A549 (cell line): ENCODE measurements around the gene PARD3B. TPM values are rescaled to one million over a fixed set of nuclear protein-coding genes. Genes with fewer than 3 reads are reported as not detected.

ENCODE experiments used
- ATAC-seq, 2 experiments: fragments of 200-7000 bp in 1 of 2; fragments of >200 bp in 1 of 2; cut with Nextera tagmentation in 1 of 2; cut with Tn5 transposase in 1 of 2; 3 replicates each; pipeline versions ENCODE4 v1.8.0 to v1.9.1; 2018 to 2020; ENCODE audit warnings: mild to moderate bottlenecking in 1 of 2, moderate library complexity in 1 of 2
- CTCF ChIA-PET: fragments of 300-600 bp; sonication (Branson Sonifier 250); formaldehyde crosslinking; extraction: SDS; loops from one replicate; lab custom pipeline; 2021; ENCODE audit warnings: antibody characterized with exemption, inconsistent platforms; lab: Yijun Ruan, JAX
- POLR2A ChIA-PET: fragments of 350-600 bp; formaldehyde crosslinking; extraction: SDS; loops from one replicate; lab custom pipeline; 2021; ENCODE audit warnings: antibody characterized with exemption, inconsistent platforms; lab: Yijun Ruan, JAX
- DNase-seq, 2 experiments: peaks; one replicate each; pipeline versions ENCODE4 v3.0.0 to v3.0.0-alpha.2; 2011 to 2016; ENCODE audit warnings: low read depth in 1 of 2, low spot score in 1 of 2
- FAIRE-seq: peaks from 2 replicates; lab custom pipeline; 2011; peaks lifted over from hg19 to GRCh38; lab: Jason Lieb, UNC
- H3K27ac ChIP-seq, 2 experiments: fragments of >200 bp; sonication (Bioruptor Twin); formaldehyde crosslinking; 3 replicates each; pipeline ENCODE4 v1.5.1; 2016 to 2017
- H3K4me1 ChIP-seq: fragments of >200 bp; sonication (Bioruptor Twin); formaldehyde crosslinking; 3 replicates; pipeline ENCODE4 v1.6.1; 2016
- H3K4me2 ChIP-seq: fragments of >200 bp; sonication (Bioruptor Twin); formaldehyde crosslinking; 3 replicates; pipeline ENCODE4 v1.6.1; 2016
- H3K4me3 ChIP-seq: fragments of >200 bp; sonication (Bioruptor Twin); formaldehyde crosslinking; 3 replicates; pipeline ENCODE4 v1.5.1; 2016
- H3K9me3 ChIP-seq: fragments of >200 bp; sonication (Bioruptor Twin); formaldehyde crosslinking; 3 replicates; pipeline ENCODE4 v1.6.1; 2016
- BHLHE40 ChIP-seq: IDR thresholded peaks from 2 replicates; pipeline ENCODE4 v1.6.1; 2012; ENCODE audit warnings: low read depth, low read length, inconsistent platforms
- EP300 ChIP-seq, 2 experiments: fragments of >200 bp; sonication (Bioruptor Twin); formaldehyde crosslinking; IDR thresholded peaks; 2 replicates in 1 of 2; 3 replicates in 1 of 2; pipeline ENCODE4 v1.6.1; 2016 to 2017
- FOSB ChIP-seq: fragments of 250-450 bp; sonication (Bioruptor Pico); IDR thresholded peaks from 2 replicates; pipeline ENCODE4 v1.5.0; 2020; ENCODE audit warnings: mild to moderate bottlenecking, moderate library complexity
- FOSL2 ChIP-seq, 2 experiments: fragments of 450-650 bp in 1 of 2; fragments of >200 bp in 1 of 2; sonication (Bioruptor Twin) in 1 of 2; formaldehyde crosslinking; IDR thresholded peaks; 2 replicates each; pipeline versions ENCODE4 v1.5.0 to v1.6.1; 2016 to 2020; ENCODE audit warnings: mild to moderate bottlenecking in 1 of 2, moderate library complexity in 1 of 2
- GATA3 ChIP-seq: IDR thresholded peaks from 2 replicates; pipeline ENCODE4 v1.6.1; 2012; ENCODE audit warnings: borderline replicate concordance
- HEYL ChIP-seq: fragments of 250-450 bp; sonication (Bioruptor Pico); IDR thresholded peaks from 2 replicates; pipeline ENCODE4 v1.8.0; 2021; ENCODE audit warnings: mild to moderate bottlenecking, moderate library complexity
- HMGXB4 ChIP-seq: fragments of 250-450 bp; sonication (Bioruptor Pico); IDR thresholded peaks from 2 replicates; pipeline ENCODE4 v1.5.0; 2021; ENCODE audit warnings: mild to moderate bottlenecking, moderate library complexity, borderline replicate concordance
- JUN ChIP-seq, 2 experiments: fragments of >200 bp; sonication (Bioruptor Twin); formaldehyde crosslinking; IDR thresholded peaks; 2 replicates in 1 of 2; 3 replicates in 1 of 2; pipeline ENCODE4 v1.6.1; 2016 to 2017
- JUNB ChIP-seq: fragments of >200 bp; sonication (Bioruptor Twin); formaldehyde crosslinking; IDR thresholded peaks from 2 replicates; pipeline ENCODE4 v1.6.1; 2016
- KDM5A ChIP-seq: fragments of 200-600 bp; sonication (generic); IDR thresholded peaks from 2 replicates; pipeline ENCODE4 v1.6.1; 2016; ENCODE audit warnings: antibody characterized with exemption, mild to moderate bottlenecking
- MYC ChIP-seq: IDR thresholded peaks from 2 replicates; pipeline ENCODE4 v1.6.1; 2012; ENCODE audit warnings: mild to moderate bottlenecking, inconsistent platforms, low read length, improper control_type of control experiment, borderline replicate concordance
- PBX3 ChIP-seq: IDR thresholded peaks from 2 replicates; pipeline ENCODE4 v1.6.1; 2012
- PHF8 ChIP-seq: fragments of 200-600 bp; sonication (generic); IDR thresholded peaks from 2 replicates; pipeline ENCODE4 v1.6.1; 2016; ENCODE audit warnings: low read depth, mild to moderate bottlenecking, antibody characterized with exemption, moderate library complexity, borderline replicate concordance
- RARB ChIP-seq: fragments of 250-450 bp; sonication (Bioruptor Pico); IDR thresholded peaks from 2 replicates; pipeline ENCODE4 v1.8.0; 2021; ENCODE audit warnings: mild to moderate bottlenecking, moderate library complexity
- SMC3 ChIP-seq: fragments of >200 bp; sonication (Bioruptor Twin); formaldehyde crosslinking; IDR thresholded peaks from 3 replicates; pipeline ENCODE4 v1.6.1; 2018; ENCODE audit warnings: inconsistent platforms
- SREBF2 ChIP-seq: fragments of 450-650 bp; IDR thresholded peaks from 2 replicates; pipeline ENCODE4 v1.6.1; 2014; ENCODE audit warnings: mild to moderate bottlenecking, moderate library complexity
- TP53 ChIP-seq: fragments of 250-450 bp; sonication (Bioruptor Pico); IDR thresholded peaks from 2 replicates; pipeline ENCODE4 v1.5.0; 2021; ENCODE audit warnings: mild to moderate bottlenecking, moderate library complexity
- USF2 ChIP-seq: fragments of 450-650 bp; IDR thresholded peaks from 2 replicates; pipeline ENCODE4 v1.6.1; 2014; ENCODE audit warnings: antibody characterized with exemption
- ZFP36 ChIP-seq: fragments of 450-650 bp; IDR thresholded peaks from 2 replicates; pipeline ENCODE4 v1.6.1; 2014; ENCODE audit warnings: borderline replicate concordance; ENCODE audit not compliant: partially characterized antibody
- ZNF302 ChIP-seq: fragments of 250-450 bp; sonication (Bioruptor Pico); IDR thresholded peaks from 2 replicates; pipeline ENCODE4 v1.9.0; 2021; ENCODE audit warnings: inconsistent platforms, mild to moderate bottlenecking, moderate library complexity
- WGBS: methylation state at CpG from one replicate; pipeline ENCODE4 v1.1.6; 2017; ENCODE audit errors: missing lambda C conversion rate; 5-methylcytosine and 5-hydroxymethylcytosine counted together
- polyA plus RNA-seq, 4 experiments: library from polyadenylated mRNA; depleted of rRNA in 3 of 4; stranded (reverse); fragments of >200 nt; fragmentation: RNase III in 1 of 4; extraction: RNeasy Plus Mini Kit Qiagen cat#74134 plus additional on column Dnase treatment in 1 of 4; gene quantifications; 2 replicates in 3 of 4; 3 replicates in 1 of 4; pipeline ENCODE4 v1.2.3, GENCODE V29; 2011 to 2017

The PARD3B gene
- polyA plus RNA-seq, 2 of the 4 experiments (the other 2 are of a cell fraction), result 1.2 to 2.4 TPM

GRCh38 chr2:205461678-205462665, 916.7 kb downstream of the PARD3B start:
- DNase-seq (no peak), FAIRE-seq (no peak), ATAC-seq (no peak)
- Histone ChIP-seq H3K4me1 (no peaks in the 10 kb centered on the region), H3K4me2 (no peak overlapping the region), H3K4me3 (no peak overlapping the region), H3K9me3 (no peaks in the 10 kb centered on the region)
- CTCF ChIA-PET, result no interaction called here
- POLR2A ChIA-PET, result no interaction called here
- TF ChIP-seq USF2, result no peak
- TF ChIP-seq HMGXB4 (CRISPR knock-in tag), result no peak
- TF ChIP-seq BHLHE40, result no peak
- TF ChIP-seq, all 56 proteins: peak for 0
- H3K27ac ChIP-seq, result no peak overlapping the region
- WGBS, result 52% methylated on average over 6 of the region's 6 CpGs

GRCh38 chr2:205462681-205463345, 917.5 kb downstream of the PARD3B start:
- TF ChIP-seq HMGXB4 (CRISPR knock-in tag) (no peak), SMC3 (no peak), SREBF2 (no peak), HEYL (CRISPR knock-in tag) (no peak), FOSL2 (IDR thresholded peaks at IDR 0.05) (no peak), FOSL2 (CRISPR knock-in tag; IDR thresholded peaks at IDR 0.05) (no peak), FOSB (no peak), ZNF302 (CRISPR knock-in tag) (no peak), PBX3 (no peak), EP300 (IDR thresholded peaks at IDR 0.05) (no peak)
- POLR2A ChIA-PET, result no interaction called here
- H3K9me3 ChIP-seq, result no peaks in the 10 kb centered on the region
- CTCF ChIA-PET, result no interaction called here
- no peaks in the 10 kb centered on the region for H3K4me1 ChIP-seq
- no peak overlapping the region for H3K27ac ChIP-seq
- no peak for DNase-seq
- no peak for ATAC-seq
- WGBS, result 57% methylated on average over 6 of the region's 6 CpGs
- H3K4me3 ChIP-seq, result no peak overlapping the region
- no peak overlapping the region for H3K4me2 ChIP-seq
- FAIRE-seq, result no peak

- Histone ChIP-seq H3K9me3 (no peaks in the 10 kb centered on the region), H3K27ac (no peak overlapping the region), H3K4me1 (no peaks in the 10 kb centered on the region), H3K4me3 (no peak overlapping the region), H3K4me2 (no peak overlapping the region)
- no peak for DNase-seq
- no peak for TF ChIP-seq GATA3
- no peak for TF ChIP-seq RARB
- no peak for TF ChIP-seq TP53 (CRISPR knock-in tag)
- TF ChIP-seq BHLHE40, result no peak
- TF ChIP-seq MYC, result no peak
- no peak for TF ChIP-seq KDM5A
- TF ChIP-seq JUNB, result no peak
- TF ChIP-seq ZFP36, result no peak
- TF ChIP-seq PHF8, result no peak
- TF ChIP-seq JUN (IDR thresholded peaks at IDR 0.05), result no peak
- WGBS, result 47% methylated on average over 5 of the region's 5 CpGs
- FAIRE-seq, result no peak
- no peak for ATAC-seq
- ChIA-PET CTCF (interaction anchor here (0.6 kb wide), 1 partner anchor 256 kb away, joined by 5 read pairs; no protein-coding TSS in a partner anchor), POLR2A (no interaction called here)
These were observed 918.3 kb downstream of the PARD3B start for GRCh38 chr2:205463466-205464025.
